ENCODE data around the gene ZNF326.
A peak's percentile ranks its signal among the peaks of the same experiment; 100 is the strongest.

ZNF326 gene

GRCh38 chr1:89994805-89995597 lies at the start of gene ZNF326:
Gene ZNF326 (plus strand): TSS chr1:89995110. CDS start chr1:89995258, 148 bp downstream.
- DNase-seq: peak; percentile 83 to 91

GRCh38 chr1:89945852-89946476 lies 48.9 kb upstream of the ZNF326 start:
- no peak for DNase-seq

- DNase-seq: no peak
Observed at GRCh38 chr1:89946532-89946931, 48.4 kb upstream of the ZNF326 start.

GRCh38 chr1:89948722-89949345 lies 46.1 kb upstream of the ZNF326 start:
- no peak for DNase-seq

GRCh38 chr1:89949991-89950624 lies 44.8 kb upstream of the ZNF326 start:
- DNase-seq: no peak

GRCh38 chr1:89950703-89951102 lies 44.2 kb upstream of the ZNF326 start:
- no peak for DNase-seq

- no peak for DNase-seq
Observed at GRCh38 chr1:89951766-89952604, 42.9 kb upstream of the ZNF326 start.

- DNase-seq: no peak
Observed at GRCh38 chr1:89952605-89953130, 42.2 kb upstream of the ZNF326 start.

- DNase-seq: peak in 1 of 2 experiments; percentile 13
Observed at GRCh38 chr1:89953131-89953626, 41.7 kb upstream of the ZNF326 start.

- DNase-seq: no peak
Observed at GRCh38 chr1:89953929-89954328, 41.0 kb upstream of the ZNF326 start.

- no peak for DNase-seq
Observed at GRCh38 chr1:89954401-89954800, 40.5 kb upstream of the ZNF326 start.

GRCh38 chr1:89955311-89956205 lies 39.4 kb upstream of the ZNF326 start:
- no peak for DNase-seq

GRCh38 chr1:89957107-89957506 lies 37.8 kb upstream of the ZNF326 start:
- no peak for DNase-seq

- DNase-seq: no peak
Observed at GRCh38 chr1:89958851-89959654, 35.9 kb upstream of the ZNF326 start.

- DNase-seq: no peak
Observed at GRCh38 chr1:89959719-89960118, 35.2 kb upstream of the ZNF326 start.

- DNase-seq: no peak
Observed at GRCh38 chr1:89962024-89962741, 32.7 kb upstream of the ZNF326 start.

GRCh38 chr1:89962742-89963075 lies 32.2 kb upstream of the ZNF326 start:
- no peak for DNase-seq

- peak; percentile 28 to 62 for DNase-seq
Observed at GRCh38 chr1:89965193-89965768, 29.6 kb upstream of the ZNF326 start.

GRCh38 chr1:89966656-89967055 lies 28.3 kb upstream of the ZNF326 start:
- DNase-seq: no peak

All from NCI-H2081 (cell line).